Natural killer cell (primary cell): Measurements from ENCODE around the gene C1QTNF2. TPM values are rescaled to one million over a fixed set of nuclear protein-coding genes. Genes with fewer than 3 reads are reported as not detected.

Source experiments
- ATAC-seq, 3 donors: fragments of 150-1000 bp in 2 of 3; fragments of 200-7000 bp in 1 of 3; cut with Tn5 transposase; 1 replicate in 1 of 3; 2 replicates in 2 of 3; pipeline ENCODE4 v1.10.0; 2021; ENCODE audit warnings: mild to moderate bottlenecking in 2 of 3, moderate library complexity in 2 of 3
- DNase-seq, 2 donors: peaks; one replicate each; pipeline versions ENCODE4 v3.0.0 to v3.0.0-alpha.2; 2013 to 2021; ENCODE audit warnings: mixed read lengths in 1 of 2
- H3K27ac ChIP-seq: one replicate; pipeline ENCODE4 v1.5.1; 2013; ENCODE audit warnings: mild to moderate bottlenecking, low read length
- H3K27me3 ChIP-seq: one replicate; pipeline ENCODE4 v1.6.1; 2013; ENCODE audit warnings: low read length; ENCODE audit not compliant: control insufficient read depth, insufficient read depth
- H3K36me3 ChIP-seq: one replicate; pipeline ENCODE4 v1.6.1; 2013; ENCODE audit warnings: low read length; ENCODE audit not compliant: control insufficient read depth, insufficient read depth
- H3K4me1 ChIP-seq: one replicate; pipeline ENCODE4 v1.6.1; 2013; ENCODE audit warnings: low read length; ENCODE audit not compliant: control insufficient read depth, insufficient read depth
- H3K4me3 ChIP-seq: one replicate; pipeline ENCODE4 v1.5.1; 2013; ENCODE audit warnings: low read length
- H3K9me3 ChIP-seq: one replicate; pipeline ENCODE4 v1.6.1; 2013; ENCODE audit warnings: low read length; ENCODE audit not compliant: control insufficient read depth, insufficient read depth
- H3K27ac Mint-ChIP-seq, 2 donors: one replicate each; pipeline ENCODE4 v1.8.0; 2022; ENCODE audit warnings: mild to moderate bottlenecking in 2 of 2, mixed read lengths in 2 of 2, moderate library complexity in 1 of 2
- H3K27me3 Mint-ChIP-seq, 2 donors: one replicate each; pipeline ENCODE4 v1.8.0; 2022; ENCODE audit warnings: low read depth in 2 of 2, mixed read lengths in 2 of 2
- H3K36me3 Mint-ChIP-seq: one replicate; pipeline ENCODE4 v1.8.0; 2022; ENCODE audit warnings: mixed read lengths
- H3K4me1 Mint-ChIP-seq, 2 donors: one replicate each; pipeline ENCODE4 v1.8.0; 2022; ENCODE audit warnings: mixed read lengths in 2 of 2
- H3K4me3 Mint-ChIP-seq: one replicate; pipeline ENCODE4 v1.8.0; 2022; ENCODE audit warnings: mild to moderate bottlenecking, moderate library complexity, mixed read lengths
- H3K9me3 Mint-ChIP-seq, 2 donors: one replicate each; pipeline ENCODE4 v1.8.0; 2022; ENCODE audit warnings: mixed read lengths in 2 of 2
- WGBS: methylation state at CpG from one replicate; pipeline ENCODE4 v1.1.7; 2013; ENCODE audit warnings: missing lambda C conversion rate; ENCODE audit not compliant: insufficient coverage; 5-methylcytosine and 5-hydroxymethylcytosine counted together
- intact Hi-C: fragments of 100-400 bp; cut with micrococcal nuclease; formaldehyde crosslinking; loops from one replicate; pipeline ENCODE4 v1.14.2; 2022
- total RNA-seq, 4 donors: library from RNA; stranded (reverse); fragments of 120-200 nt in 1 of 4; gene quantifications; one replicate each; pipeline versions ENCODE4 v1.2.3 to v1.2.4, GENCODE V29; 2013 to 2022
- TF ChIP-seq, protein P1 (sequence below): fragments of 200-600 bp; IDR thresholded peaks from one replicate; pipeline ENCODE4 v1.8.0; 2022; ENCODE audit warnings: antibody characterized with exemption

C1QTNF2 gene
- total RNA-seq, 3 donors from 2014 or later (not counting 1 experiment from before 2014, with no cell fraction given), result not detected

DNA sequence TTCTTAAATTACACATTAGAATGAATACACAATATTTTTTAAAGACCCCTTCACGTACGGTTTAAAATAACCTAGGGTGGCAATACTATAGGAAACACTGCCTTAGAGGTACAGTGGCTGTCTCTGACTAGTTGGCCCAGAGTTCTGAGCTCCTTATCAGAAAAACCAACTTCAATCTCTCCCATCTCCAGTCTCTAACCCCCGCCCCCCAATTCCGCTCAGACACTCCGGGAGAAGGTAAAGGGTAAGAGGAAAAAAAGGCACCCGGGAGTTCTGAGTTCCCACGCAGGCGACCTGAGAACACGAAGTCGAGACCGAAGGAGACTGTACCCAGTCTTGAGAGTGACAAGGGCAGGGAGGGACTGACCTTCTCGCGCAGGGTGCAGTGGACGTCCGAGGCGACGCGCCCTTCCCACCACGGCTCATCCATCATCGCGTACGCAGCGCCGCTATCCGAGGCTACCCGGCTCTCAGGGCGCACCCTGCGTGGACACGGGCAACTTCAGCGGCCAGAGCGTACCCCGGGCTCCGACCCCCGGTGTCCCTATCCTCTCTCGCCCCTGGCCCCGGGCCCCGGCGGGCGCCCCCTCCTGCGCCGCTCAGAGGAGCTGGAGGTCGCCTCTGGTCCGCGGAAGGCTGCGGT is 58.8 kb downstream of the C1QTNF2 start:
- H3K4me1 ChIP-seq, result peaks cover 24% of the 10 kb centered on the region
- DNase-seq (peak in 1 of 2 donors; percentile 21), ATAC-seq (peak; percentile 36 to 62 (median 43))
- no peak overlapping the region for H3K27ac ChIP-seq
- intact Hi-C loops, result loop anchor here (1.0 kb wide), 2 partner anchors 13 to 40 kb away; no protein-coding TSS in a partner anchor
- no peaks in the 10 kb centered on the region for H3K36me3 ChIP-seq
- H3K27me3 Mint-ChIP-seq, result peaks cover 0 to 2% of the 10 kb centered on the region in 2 donors
- TF ChIP-seq, protein P1, sequence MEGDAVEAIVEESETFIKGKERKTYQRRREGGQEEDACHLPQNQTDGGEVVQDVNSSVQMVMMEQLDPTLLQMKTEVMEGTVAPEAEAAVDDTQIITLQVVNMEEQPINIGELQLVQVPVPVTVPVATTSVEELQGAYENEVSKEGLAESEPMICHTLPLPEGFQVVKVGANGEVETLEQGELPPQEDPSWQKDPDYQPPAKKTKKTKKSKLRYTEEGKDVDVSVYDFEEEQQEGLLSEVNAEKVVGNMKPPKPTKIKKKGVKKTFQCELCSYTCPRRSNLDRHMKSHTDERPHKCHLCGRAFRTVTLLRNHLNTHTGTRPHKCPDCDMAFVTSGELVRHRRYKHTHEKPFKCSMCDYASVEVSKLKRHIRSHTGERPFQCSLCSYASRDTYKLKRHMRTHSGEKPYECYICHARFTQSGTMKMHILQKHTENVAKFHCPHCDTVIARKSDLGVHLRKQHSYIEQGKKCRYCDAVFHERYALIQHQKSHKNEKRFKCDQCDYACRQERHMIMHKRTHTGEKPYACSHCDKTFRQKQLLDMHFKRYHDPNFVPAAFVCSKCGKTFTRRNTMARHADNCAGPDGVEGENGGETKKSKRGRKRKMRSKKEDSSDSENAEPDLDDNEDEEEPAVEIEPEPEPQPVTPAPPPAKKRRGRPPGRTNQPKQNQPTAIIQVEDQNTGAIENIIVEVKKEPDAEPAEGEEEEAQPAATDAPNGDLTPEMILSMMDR, result no peak
- no peaks in the 10 kb centered on the region for H3K27me3 ChIP-seq
- peak overlapping the region; percentile 83 to 89 for H3K27ac Mint-ChIP-seq
- H3K9me3 ChIP-seq, result no peaks in the 10 kb centered on the region
- peak overlapping the region; percentile 95 for H3K4me3 Mint-ChIP-seq
- H3K4me1 Mint-ChIP-seq, result peaks cover 52 to 53% of the 10 kb centered on the region in 2 donors
- no peaks in the 10 kb centered on the region for H3K9me3 Mint-ChIP-seq
- WGBS, result 4% methylated on average over 44 of the region's 45 CpGs
- peak overlapping the region; percentile 70 for H3K4me3 ChIP-seq
- H3K36me3 Mint-ChIP-seq, result no peaks in the 10 kb centered on the region

DNA sequence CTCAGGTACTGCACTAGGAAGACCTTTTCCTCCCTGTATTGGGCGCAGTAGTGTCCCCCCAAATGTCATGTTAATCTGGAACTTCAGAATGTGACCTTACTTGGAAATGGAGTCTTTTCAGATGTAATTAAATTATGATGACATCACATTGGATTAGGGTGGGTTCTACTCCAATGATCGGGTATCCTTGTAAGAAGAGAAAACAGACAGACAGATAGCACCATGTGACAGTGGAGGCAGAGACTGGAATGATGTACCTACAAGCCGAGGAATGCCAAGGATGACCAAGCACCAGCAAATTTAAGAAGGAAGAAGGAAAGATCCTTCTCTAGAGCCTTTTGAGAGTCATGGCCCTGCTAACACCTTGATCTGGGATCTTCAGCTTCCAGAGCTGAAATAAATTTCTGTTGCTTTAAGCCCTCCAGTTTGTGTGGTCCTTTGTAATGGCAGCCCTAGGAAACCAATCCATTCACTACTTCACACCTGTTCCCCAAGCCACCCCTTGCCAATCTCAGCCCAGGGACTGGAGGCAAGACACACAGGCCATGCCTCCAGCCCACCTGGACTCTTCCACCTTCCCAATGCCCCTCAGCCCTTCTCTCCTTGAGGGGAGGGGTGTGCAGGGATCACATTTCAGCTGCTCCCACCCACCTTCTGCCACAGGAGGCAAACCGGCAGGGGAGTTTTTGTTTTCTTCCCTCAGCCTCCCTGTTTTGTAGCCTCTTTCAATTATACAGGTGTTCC is 59.7 kb downstream of the C1QTNF2 start:
- ATAC-seq, result no peak
- Histone ChIP-seq H3K4me3 (no peak overlapping the region), H3K27ac (no peak overlapping the region), H3K36me3 (no peaks in the 10 kb centered on the region), H3K27me3 (no peaks in the 10 kb centered on the region), H3K9me3 (no peaks in the 10 kb centered on the region), H3K4me1 (peaks cover 24% of the 10 kb centered on the region)
- 79% methylated on average over 4 of the region's 4 CpGs for WGBS
- Mint-ChIP-seq H3K36me3 (no peaks in the 10 kb centered on the region), H3K27me3 (peaks cover 0 to 2% of the 10 kb centered on the region in 2 donors), H3K27ac (peak overlapping the region; percentile 83 to 89), H3K9me3 (no peaks in the 10 kb centered on the region), H3K4me1 (peaks cover 53 to 54% of the 10 kb centered on the region in 2 donors), H3K4me3 (peak overlapping the region; percentile 95)
- intact Hi-C loops, result loop anchor here (1.0 kb wide), 1 partner anchor 39 kb away; no protein-coding TSS in a partner anchor
- no peak for DNase-seq
- TF ChIP-seq, protein P1, result no peak

DNA sequence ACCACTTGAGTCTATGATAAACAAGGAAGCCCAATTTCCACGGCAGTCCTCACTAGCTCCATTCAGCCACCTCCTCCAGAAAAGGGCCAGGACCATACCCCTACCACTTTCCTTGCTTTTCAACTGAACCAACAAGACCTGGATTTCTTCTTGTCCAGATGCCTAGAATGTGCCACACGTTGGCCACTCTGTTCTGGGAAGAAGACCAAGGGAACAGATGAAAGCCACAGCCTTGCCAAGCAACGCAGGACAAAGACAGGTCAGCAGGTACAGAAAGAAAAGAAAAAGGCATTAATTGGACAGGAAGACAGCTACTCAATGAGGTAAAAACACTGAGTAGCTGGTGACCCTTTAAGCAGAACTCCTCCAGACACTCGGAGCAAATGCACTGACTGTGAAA is 60.3 kb downstream of the C1QTNF2 start:
- DNase-seq, result no peak
- H3K27me3 ChIP-seq, result no peaks in the 10 kb centered on the region
- Mint-ChIP-seq H3K9me3 (no peaks in the 10 kb centered on the region), H3K4me3 (peak overlapping the region; percentile 65), H3K27me3 (peaks cover 0 to 2% of the 10 kb centered on the region in 2 donors), H3K36me3 (peaks cover 1% of the 10 kb centered on the region), H3K27ac (peak overlapping the region; percentile 35 to 83), H3K4me1 (peaks cover 53 to 54% of the 10 kb centered on the region in 2 donors)
- H3K9me3 ChIP-seq, result no peaks in the 10 kb centered on the region
- TF ChIP-seq, protein P1, result no peak
- no peak overlapping the region for H3K27ac ChIP-seq
- intact Hi-C loops, result no loop called here
- 85% methylated on average over 4 of the region's 4 CpGs for WGBS
- no peaks in the 10 kb centered on the region for H3K36me3 ChIP-seq
- H3K4me1 ChIP-seq, result peaks cover 24% of the 10 kb centered on the region
- ATAC-seq, result no peak
- H3K4me3 ChIP-seq, result no peak overlapping the region
